DND-41 (cell line): ENCODE data around the gene SOS1.

Experiments
- CTCF ChIP-seq: IDR thresholded peaks from 2 replicates; pipeline ENCODE4 v1.5.1; 2012; ENCODE audit warnings: borderline replicate concordance, low read length, moderate library complexity, mild to moderate bottlenecking; ENCODE audit not compliant: poor library complexity, severe bottlenecking; ENCODE audit errors: extremely low read depth
- EZH2 ChIP-seq: IDR thresholded peaks from 3 replicates; pipeline ENCODE4 v1.6.1; 2012; ENCODE audit warnings: borderline replicate concordance, low read depth, mild to moderate bottlenecking, moderate library complexity, low read length, inconsistent platforms; ENCODE audit not compliant: severe bottlenecking

GRCh38 chr2:39140322-39140847 lies 19.5 kb upstream of the SOS1 start:
- no peak for TF ChIP-seq CTCF
- TF ChIP-seq EZH2 = no peak
